Measurements from ENCODE around the gene RSBN1.

RSBN1 gene

GRCh38 chr1:113855630-113856400, 43.5 kb upstream of the RSBN1 start:
- Histone ChIP-seq H3K4me1 (ENCODE audit: control insufficient read depth, insufficient read depth, low read length) (no peaks in the 10 kb centered on the region), H3K4me3 (ENCODE audit: low read depth, low read length) (no peak overlapping the region), H3K36me3 (ENCODE audit: control insufficient read depth in 2 of 2, insufficient read depth in 1 of 2, low read length in 2 of 2) (no peaks in the 10 kb centered on the region), H3K27ac (ENCODE audit: extremely low read depth, low read depth, low read length) (no peak overlapping the region), H3K9me3 (ENCODE audit: control insufficient read depth, insufficient read depth, low read depth, low read length) (no peaks in the 10 kb centered on the region)
- TF ChIP-seq ZBTB6 (tag by site-specific recombination; IDR thresholded peaks at IDR 0.05) (no peak), ZNF623 (tag by site-specific recombination; IDR thresholded peaks at IDR 0.05) (no peak), ZNF48 (tag by site-specific recombination; IDR thresholded peaks at IDR 0.05) (no peak), GLI2 (tag by site-specific recombination; IDR thresholded peaks at IDR 0.05; ENCODE audit: borderline replicate concordance, low read depth) (no peak), ZNF624 (tag by site-specific recombination; IDR thresholded peaks at IDR 0.05) (no peak), ZNF280D (tag by site-specific recombination; IDR thresholded peaks at IDR 0.05) (no peak), ZNF175 (tag by site-specific recombination; IDR thresholded peaks at IDR 0.05) (no peak), SCRT1 (tag by site-specific recombination; IDR thresholded peaks at IDR 0.05; ENCODE audit: borderline replicate concordance) (no peak), ZNF155 (tag by site-specific recombination; IDR thresholded peaks at IDR 0.05) (no peak), ZNF707 (tag by site-specific recombination; IDR thresholded peaks at IDR 0.05) (no peak), ZNF274 (IDR thresholded peaks at IDR 0.05; ENCODE audit: low read length) (no peak), ZNF274 (tag by site-specific recombination; IDR thresholded peaks at IDR 0.05; ENCODE audit: borderline replicate concordance) (no peak), ZBTB21 (tag by site-specific recombination; IDR thresholded peaks at IDR 0.05) (no peak), ZSCAN23 (tag by site-specific recombination; IDR thresholded peaks at IDR 0.05) (no peak), ZNF837 (tag by site-specific recombination; IDR thresholded peaks at IDR 0.05) (no peak), ZNF776 (tag by site-specific recombination; IDR thresholded peaks at IDR 0.05; ENCODE audit: borderline replicate concordance) (no peak), ZNF561 (tag by site-specific recombination; IDR thresholded peaks at IDR 0.05; ENCODE audit: borderline replicate concordance) (no peak), MYNN (tag by site-specific recombination; IDR thresholded peaks at IDR 0.05; ENCODE audit: borderline replicate concordance) (no peak), ZNF202 (tag by site-specific recombination; IDR thresholded peaks at IDR 0.05; ENCODE audit: borderline replicate concordance) (no peak), ZSCAN16 (tag by site-specific recombination; IDR thresholded peaks at IDR 0.05) (no peak), INSM2 (tag by site-specific recombination; IDR thresholded peaks at IDR 0.05) (no peak)
- POLR2A ChIA-PET, result no interaction called here
- CTCF ChIA-PET, result interaction anchor here (0.6 to 0.9 kb wide), 3 partner anchors 12 to 21 kb away, joined by 3 to 4 read pairs (median 3); no protein-coding TSS in a partner anchor

All from HEK293 (cell line).